Stimulated activated CD8-positive, alpha-beta memory T cell treated with anti-CD3 and anti-CD28 coated beads, Interleukin-12 subunit alpha, Interleukin-12 subunit beta, amount 100 ng/mL, for 1 hour (primary cell): ENCODE measurements around the gene RAD51AP2.
"Not testable (repeated sequence)": the region's sequence is repeated elsewhere in the genome, so short reads cannot be mapped to it uniquely, and the experiment has no call there.

Source experiments
- DNase-seq: peaks from one replicate; pipeline ENCODE4 v3.0.0-alpha.2; 2020; ENCODE audit warnings: low read depth

The RAD51AP2 gene

DNA sequence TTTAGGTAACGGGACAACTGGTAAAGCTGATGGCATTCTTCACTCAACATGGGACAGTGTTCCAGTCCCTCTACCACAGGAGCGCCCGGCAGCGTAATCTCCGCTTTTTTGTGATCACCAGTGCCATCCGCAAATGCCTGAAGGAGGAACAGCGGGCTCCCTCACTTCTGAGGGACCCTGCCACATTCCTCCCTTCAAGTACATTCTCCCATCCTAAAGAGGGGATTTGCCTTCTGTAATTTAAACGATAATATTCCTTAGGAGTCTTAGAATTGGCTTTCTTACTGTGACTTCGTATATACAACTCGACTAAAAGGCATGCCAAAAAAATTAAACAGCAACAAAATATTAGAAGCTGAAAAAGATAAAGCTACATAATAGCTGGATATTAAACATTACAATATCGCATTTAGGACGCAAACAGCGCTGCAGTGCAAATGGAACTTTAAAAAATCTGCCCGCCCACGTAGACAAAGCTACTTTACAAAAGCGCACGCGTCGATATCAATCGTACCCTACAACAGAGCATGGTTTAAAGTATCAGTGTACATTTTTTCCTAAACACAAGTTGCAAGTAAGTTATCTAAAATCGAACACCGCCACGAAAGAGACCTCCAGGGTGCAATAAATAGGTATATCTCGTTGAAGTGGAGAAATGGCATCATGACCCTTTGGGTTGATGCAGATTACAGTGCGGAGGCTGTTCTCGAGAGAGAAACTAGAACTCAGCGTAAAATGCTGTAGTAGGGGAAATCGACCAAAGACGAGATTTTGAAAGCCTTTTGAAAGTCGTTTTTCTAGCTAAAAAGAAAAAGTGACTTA, 20.0 kb upstream of the RAD51AP2 start:
- no peak for DNase-seq

- DNase-seq = no peak
Measured at GRCh38 chr2:17536416-17536815, 18.2 kb upstream of the RAD51AP2 start.

DNA sequence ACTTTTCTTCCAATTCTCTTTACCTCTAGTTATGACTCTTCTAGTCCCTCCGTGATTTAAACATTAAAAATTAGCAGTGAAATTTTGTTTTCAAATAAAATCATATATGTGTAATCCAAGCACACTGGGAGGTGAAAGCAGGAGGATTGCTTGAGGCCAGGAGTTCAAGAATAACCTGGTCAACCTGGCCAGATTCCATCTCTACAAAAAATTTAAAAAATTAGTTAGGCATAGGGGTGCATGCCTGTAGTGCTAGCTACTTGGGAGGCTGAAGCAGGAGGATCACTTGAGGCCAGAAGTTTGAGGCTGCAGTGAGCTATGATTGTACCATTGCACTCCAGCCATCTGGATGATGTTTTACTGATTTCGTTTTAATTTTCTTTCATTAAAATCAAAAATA, 15.3 kb upstream of the RAD51AP2 start:
- DNase-seq = no peak

DNA sequence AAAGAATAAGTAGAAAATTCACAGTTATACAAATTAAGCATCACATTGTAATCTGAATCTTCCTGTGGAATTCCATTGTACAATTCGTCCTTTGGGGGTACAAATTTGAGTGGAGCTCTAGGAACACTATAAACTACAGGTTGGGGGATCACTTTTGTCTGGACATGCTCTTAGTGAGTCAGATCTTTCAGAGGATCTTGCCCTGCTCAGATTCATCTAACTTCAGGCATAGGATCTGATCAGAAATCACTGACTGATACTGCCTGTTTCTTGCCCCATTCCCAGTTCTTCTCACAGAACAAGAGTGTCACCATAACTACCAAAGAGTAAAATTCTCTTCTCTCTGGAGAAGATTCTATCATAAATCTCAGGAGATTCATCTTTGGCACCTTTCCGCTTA, 11.5 kb upstream of the RAD51AP2 start:
- DNase-seq = no peak

GRCh38 chr2:17522303-17522702, 4.1 kb upstream of the RAD51AP2 start:
- DNase-seq = no peak

GRCh38 chr2:17521621-17522020, 3.4 kb upstream of the RAD51AP2 start:
- DNase-seq = no peak

- DNase-seq = no peak
Measured at GRCh38 chr2:17520761-17521160, 2.5 kb upstream of the RAD51AP2 start.

DNA sequence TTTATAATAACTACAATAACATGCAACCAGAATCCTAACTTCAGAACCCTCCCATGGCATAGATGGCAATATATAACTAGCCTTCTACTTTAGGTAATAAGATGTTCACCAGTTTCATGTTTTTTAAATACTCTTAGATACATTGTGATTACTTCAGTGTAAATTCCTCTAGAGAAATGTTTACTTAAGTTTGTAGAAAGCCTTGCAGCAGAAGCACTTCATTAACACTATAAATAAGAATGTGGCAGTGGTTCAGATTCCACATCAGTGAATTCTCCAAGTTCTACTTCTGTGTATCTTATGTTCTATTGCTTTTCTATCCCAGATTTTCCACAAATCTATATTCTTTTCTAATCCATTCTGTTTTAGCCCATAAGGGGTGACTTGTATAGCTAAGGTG, 1.2 kb upstream of the RAD51AP2 start:
- DNase-seq = no peak

GRCh38 chr2:17517481-17518211, 594 bp downstream of the RAD51AP2 start:
- DNase-seq = no peak

GRCh38 chr2:17515652-17516051, 2.6 kb downstream of the RAD51AP2 start:
- no peak for DNase-seq

- no peak for DNase-seq
Measured at GRCh38 chr2:17506736-17507616, 11.3 kb downstream of the RAD51AP2 start.

DNA sequence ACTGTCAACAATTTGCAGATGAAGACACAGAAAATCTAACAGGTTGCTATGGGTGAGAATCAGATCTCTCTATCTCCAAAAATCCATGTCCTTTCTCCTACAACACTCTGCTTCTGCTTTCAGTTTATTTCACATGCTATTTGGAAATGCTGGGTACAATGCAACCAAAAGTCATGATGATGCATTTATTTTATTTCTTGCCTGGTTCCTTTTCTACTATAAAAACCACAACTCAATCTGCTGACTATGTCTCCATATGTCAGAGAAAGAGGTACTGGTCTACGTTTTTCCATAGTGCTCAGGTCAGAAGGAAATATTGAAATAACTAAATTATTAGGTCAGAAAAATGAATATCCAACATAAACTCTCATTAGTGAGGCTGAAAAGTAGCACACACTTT, 20.5 kb downstream of the RAD51AP2 start:
- no peak for DNase-seq

GRCh38 chr2:17495590-17495989, 22.6 kb downstream of the RAD51AP2 start:
- DNase-seq = no peak

- not testable (repeated sequence) for DNase-seq
Measured at GRCh38 chr2:17490165-17490564, 28.1 kb downstream of the RAD51AP2 start.

DNA sequence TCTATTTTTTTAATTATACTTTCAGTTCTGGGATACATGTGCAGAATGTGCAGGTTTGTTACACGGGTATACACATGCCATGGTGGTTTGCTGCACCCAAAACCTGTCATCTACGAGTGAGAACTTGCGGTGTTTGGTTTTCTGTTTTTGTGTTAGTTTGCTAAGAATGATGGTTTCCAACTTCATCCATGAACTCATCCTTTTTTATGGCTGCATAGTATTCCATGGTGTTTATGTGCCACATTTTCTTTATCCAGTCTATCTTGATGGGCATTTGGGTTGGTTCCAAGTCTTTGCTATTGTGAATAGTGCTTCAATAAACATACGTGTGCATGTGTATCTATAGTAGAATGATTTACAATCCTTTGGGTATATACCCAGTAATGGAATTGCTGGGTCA, 29.6 kb downstream of the RAD51AP2 start:
- not testable (repeated sequence) for DNase-seq

- no peak for DNase-seq
Measured at GRCh38 chr2:17483496-17483895, 34.7 kb downstream of the RAD51AP2 start.

DNA sequence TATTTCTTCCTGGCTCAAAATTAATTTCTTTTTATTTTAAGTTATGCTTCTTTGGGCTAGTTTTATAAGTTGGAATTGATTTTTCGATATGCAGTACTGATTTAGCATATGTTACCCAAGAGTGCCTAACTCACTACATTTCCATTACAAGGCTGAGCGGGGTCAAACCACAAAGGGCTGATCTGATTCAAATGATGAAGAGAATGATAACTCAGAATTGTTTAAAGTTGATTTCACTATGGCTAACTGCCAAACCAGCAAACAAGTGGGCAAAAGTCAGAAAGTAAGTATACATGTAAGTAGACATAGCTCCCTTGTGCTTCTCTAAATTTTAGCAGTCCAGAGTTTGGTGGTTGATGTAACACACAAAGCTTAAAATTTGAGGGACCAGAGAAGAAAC, 35.6 kb downstream of the RAD51AP2 start:
- DNase-seq = no peak

DNA sequence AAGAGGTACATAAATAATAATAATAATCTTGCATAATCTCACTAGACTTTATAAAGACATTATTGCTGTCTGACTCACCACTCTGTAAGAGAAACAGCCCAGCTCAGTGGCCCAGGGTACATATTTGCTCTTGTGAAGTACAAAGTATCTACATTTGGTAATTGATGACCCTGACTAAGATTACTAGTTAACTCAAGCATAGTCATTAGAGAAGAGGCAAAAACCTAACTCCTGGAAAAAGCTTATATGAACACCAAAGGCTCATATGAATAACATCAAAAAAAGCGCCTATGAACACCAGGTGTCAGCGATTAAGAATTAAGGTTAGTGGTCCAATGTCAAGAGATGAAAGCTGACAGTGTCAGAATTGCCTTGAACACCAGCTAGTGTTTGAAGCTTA, 38.4 kb downstream of the RAD51AP2 start:
- no peak for DNase-seq

DNA sequence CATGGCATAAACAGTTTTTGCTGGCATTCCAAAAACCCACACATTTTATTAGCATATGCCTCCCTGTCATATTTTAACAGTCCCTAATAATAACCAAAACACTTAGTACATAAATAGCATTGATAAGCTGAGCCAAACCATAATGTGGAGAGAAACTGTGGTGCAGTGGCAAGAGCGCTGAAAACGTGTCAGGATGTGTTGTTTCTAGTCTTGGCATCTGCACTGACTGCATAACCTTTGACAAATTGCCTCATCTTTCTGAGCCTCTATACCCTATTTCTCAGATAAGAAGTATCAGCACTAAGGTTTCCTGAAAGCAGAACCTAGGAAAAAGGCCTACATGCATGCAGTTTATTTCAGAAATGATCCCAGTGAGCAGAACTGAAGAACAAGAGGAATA, 41.4 kb downstream of the RAD51AP2 start:
- DNase-seq = no peak

GRCh38 chr2:17476064-17476463, 42.2 kb downstream of the RAD51AP2 start:
- no peak for DNase-seq

DNA sequence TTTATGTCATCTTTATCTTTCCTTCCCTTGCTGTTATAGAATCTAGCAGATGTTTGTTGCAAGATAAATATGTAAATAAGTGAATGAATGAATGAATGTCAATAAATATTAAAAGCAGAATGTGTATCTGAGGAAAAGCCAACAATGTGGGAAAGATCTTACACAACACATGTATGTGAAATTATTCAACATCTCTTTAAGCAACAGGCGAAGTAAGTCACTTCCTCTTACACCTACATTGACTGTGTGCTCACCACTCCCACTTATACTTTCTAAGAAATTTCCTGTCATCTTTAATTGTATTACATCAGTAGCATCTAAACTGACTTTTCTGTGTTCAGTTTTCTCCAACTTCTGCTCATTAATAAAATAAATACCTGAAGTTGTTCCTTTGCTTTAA, 43.0 kb downstream of the RAD51AP2 start:
- DNase-seq = no peak

DNA sequence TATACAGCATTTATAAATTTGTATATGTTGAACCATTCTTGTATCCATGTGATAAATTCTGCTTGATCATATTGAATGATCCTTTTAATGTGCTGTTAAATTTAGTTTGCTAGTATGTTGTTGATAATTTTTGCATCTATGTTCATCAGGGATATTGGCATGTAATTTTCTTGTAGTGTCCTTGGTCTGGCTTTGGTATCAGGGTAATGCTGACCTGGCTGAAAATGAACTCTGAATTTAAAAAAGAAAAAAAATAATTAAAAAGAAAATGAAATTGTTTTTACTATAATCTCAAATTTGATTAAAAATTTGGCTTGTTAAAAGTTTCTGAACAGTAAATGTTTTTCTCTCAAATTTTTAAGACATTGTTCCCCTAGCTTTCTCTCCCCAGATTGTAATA, 46.3 kb downstream of the RAD51AP2 start:
- no peak for DNase-seq
